Left renal pelvis (tissue), 4 donors: ENCODE results near the gene NEURL1B. TPM values are rescaled to one million over a fixed set of nuclear protein-coding genes. Genes with fewer than 3 reads are reported as not detected.

Source experiments
- DNase-seq, 4 donors: peaks; one replicate each; pipeline ENCODE4 v3.0.0-alpha.2; 2013; ENCODE audit warnings: low read depth in 4 of 4, low spot score in 3 of 4
- polyA plus RNA-seq, 4 donors: library from polyadenylated mRNA; unstranded; fragments of 120-200 nt; gene quantifications; one replicate each; pipeline ENCODE4 v1.2.1, GENCODE V29; 2013; ENCODE audit not compliant: insufficient read length in 4 of 4

NEURL1B gene
- polyA plus RNA-seq, 4 donors: 14.8 to 16.1 (median 15.4) TPM

DNA sequence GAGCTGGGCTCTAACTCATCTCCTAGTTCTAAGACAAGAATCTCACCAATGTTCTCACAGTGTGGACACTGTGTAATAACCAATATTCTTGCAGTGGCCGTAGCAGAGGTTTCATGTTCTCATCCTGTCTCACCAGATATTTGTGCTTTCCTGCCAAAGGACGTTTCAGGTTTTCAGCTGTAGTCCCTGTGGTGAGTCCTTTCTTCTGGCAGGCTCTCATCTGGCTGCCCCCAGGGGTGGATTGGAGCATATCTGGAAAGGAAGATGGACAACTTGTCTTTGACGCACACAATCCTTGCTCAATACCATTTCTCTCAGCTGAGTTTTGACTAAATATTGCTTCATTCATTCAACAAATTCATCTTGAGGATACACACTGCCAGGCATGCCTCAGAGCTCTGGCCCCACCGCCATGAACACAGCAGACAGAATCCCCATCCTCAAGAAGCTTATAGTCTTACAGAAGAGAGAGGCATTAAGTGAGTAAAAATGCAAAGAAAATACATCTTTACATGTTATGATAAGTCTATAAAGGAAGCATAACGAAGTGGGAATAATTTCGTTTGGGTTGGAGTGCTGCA lies 33.8 kb upstream of the NEURL1B start:
- DNase-seq: no peak

DNA sequence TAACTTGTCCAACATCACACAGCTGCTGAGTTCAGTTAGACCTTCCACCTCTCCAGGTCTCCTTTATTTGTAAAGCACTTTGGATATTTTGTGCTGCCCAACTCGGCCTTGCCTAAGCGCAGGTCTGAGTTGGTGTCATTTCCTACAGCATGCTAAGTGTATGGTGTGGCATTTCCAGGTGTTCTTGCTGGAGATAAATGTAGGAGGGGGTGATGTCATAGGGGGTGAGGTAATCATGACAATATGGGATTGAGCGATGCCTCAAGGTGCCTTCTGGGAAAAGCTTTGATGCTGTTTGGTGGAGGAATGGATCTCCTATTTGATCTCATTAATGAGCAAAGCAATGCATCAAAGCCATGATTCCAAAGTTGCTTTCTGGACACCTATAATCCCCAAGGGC lies 32.3 kb upstream of the NEURL1B start:
- no peak for DNase-seq

DNA sequence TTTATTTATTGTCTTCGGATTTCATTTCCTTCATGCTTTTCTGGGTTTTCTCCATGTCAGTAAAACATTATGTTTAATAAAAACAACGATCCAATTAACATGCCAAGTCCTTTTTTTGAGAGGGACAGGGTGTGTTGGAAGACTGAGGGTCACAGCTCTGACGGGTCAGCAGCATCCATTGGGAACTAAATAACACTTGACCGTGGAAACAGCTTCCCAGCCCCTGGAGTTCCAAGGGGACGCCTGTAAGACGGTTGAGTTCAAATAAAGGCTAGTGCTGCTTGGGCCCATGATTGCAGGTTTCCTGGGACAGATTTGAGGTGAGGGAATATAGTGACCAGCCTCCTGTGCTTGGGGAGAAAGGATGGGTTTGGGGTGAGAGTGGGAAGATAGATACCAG lies 30.4 kb upstream of the NEURL1B start:
- no peak for DNase-seq

DNA sequence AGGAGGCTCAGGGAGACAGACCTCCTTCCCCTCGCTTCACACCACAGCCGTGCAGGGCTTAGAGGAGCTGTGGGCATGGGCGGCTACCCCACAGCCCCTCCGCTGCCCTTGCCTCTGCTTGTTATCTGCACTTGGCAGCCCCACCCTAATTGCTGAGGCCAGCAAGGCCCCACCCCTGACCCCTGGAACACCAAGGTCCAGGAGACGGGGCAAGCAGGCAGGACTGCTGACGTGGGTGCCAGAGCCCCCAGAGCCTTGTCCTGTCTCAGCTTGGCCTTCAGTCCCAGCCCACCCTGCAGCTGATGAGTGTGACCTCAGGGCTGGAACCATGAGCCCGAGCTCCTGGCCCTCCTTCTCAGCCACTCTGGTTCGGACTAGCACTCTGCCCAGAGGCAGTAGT lies 29.1 kb upstream of the NEURL1B start:
- DNase-seq: no peak

DNA sequence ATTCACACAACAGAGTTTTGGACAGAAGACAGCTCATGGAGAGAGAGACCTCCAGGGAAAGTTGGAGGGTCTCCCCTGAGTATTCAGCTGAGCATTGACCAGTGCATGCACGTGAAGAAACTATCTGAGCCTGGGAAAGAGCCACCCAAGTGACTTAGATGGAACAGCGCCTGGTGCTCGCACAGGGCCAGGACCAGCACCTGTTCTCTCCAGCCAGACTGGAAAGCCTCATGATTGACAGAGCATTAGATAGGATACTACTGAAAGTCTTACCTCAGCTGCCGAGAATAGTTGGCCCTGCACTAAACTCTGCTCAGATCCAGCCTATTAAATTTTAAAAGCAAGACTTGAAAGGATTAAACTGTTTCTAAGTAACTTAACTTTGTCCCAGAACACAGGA lies 28.3 kb upstream of the NEURL1B start:
- DNase-seq: no peak

DNA sequence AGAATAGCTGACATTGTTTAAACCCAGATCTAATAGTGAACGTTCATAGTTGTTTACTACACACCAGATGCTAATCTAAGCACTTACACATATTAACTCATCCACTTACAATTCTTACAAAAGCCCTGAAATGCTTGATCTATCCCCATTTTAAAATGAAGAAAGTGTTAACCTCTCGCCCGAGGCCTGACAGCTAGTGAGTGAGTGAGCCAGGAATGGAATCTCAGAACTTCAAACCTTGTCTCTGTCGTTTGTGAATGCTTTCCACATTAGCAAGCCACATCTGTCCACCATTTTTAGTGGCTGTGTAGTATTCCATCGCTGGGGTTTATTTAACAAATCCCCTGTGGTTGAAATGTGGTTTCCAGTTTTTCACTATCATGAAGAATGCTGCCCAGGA lies 24.9 kb upstream of the NEURL1B start:
- DNase-seq: no peak

DNA sequence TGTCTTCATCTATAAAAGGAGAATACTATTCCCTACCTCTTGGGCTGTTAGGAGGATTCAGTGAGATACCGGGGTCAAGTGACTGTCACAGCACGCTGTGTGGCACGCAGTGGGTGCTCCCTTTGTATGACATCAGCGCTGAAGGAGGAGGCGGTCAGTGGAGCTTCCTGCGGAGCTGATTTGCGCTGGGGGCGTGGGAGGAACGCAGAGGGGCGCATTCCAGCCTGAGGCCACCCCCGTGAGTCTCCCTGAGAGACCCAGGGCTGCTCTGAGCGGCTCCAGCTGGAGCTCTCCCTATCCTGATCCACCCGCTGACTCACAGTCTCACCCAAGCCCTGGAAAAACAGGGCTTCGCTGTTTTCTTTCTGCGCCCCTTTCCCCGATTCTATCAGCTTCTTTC lies 24.3 kb upstream of the NEURL1B start:
- peak in 2 of 4 donors; percentile 55 to 61 for DNase-seq

DNA sequence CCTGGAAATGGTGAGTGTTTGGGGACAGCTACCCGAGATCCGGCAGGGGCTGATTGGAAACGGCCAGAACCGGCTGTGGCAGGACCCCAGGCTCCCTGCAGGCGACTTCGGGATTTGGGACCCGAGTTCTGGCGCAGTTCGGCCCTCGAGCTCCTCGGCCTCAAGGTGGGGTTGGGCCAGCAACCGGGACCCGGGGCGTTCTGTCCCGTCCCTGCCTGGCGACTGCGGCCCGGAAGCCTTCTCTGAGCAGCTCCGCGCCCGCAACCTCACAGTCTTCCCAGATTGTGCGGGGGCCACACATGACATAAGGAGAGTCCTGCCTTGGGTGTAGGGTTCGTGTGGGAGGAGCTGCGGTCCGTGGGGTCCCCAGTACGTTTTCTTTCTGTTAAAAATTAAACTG lies 23.2 kb upstream of the NEURL1B start:
- DNase-seq: no peak

DNA sequence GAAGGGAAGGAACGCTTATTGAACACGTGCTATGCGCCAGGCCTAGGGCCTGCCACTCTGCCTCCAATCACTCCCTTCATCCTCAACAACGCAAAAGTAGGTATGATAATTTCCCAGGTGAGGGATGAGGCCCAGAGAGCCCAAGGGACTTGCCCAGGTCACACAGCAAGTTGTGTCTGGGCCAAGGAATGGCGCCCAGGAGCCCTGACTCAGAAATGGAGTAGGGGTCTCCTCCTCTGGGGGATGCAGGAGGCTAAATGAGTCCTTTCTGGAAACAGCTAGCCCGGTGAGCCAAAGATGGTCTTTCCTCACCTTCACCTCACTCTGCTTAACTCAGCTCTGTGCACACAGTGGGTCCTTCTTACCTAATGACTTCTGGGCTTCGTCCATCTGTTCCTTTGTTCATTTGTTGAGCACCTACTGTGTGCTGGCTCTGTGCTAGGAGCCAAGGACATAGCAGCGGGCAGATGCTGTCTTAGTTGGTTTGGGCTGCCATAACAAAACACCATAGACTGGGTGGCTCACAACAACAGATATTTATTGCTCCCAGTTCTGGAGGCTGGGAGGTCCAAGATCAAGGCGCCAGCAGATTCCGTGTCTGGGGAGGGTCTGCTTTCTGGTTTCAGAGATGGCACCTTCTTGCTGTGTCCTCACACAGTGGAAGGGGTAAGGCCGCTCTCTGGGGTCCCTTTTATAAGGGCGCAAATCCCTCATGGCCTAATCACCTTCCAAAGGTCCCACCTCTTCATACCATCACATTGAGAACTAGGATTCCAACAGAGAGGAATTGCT lies 22.3 kb upstream of the NEURL1B start:
- DNase-seq: no peak

DNA sequence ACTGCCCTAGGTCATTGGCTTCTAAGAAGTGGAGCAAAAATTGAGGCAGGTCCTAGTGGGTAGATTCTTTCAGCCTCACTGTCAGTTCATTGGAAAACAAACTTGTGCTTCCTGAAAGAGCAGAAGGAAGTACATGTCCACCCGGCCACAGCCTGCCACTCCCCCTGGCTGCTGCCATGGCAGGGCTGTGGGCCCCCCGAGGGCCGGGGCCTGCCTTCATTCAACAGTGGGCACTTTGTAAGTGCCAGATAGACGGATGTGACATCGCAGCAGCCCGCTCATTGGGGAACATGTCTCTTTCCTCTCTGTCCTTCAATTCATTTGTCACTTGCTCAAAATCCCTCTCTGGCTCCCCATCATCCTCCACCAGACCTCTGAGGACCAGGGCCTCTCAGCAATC lies 20.6 kb upstream of the NEURL1B start:
- no peak for DNase-seq

DNA sequence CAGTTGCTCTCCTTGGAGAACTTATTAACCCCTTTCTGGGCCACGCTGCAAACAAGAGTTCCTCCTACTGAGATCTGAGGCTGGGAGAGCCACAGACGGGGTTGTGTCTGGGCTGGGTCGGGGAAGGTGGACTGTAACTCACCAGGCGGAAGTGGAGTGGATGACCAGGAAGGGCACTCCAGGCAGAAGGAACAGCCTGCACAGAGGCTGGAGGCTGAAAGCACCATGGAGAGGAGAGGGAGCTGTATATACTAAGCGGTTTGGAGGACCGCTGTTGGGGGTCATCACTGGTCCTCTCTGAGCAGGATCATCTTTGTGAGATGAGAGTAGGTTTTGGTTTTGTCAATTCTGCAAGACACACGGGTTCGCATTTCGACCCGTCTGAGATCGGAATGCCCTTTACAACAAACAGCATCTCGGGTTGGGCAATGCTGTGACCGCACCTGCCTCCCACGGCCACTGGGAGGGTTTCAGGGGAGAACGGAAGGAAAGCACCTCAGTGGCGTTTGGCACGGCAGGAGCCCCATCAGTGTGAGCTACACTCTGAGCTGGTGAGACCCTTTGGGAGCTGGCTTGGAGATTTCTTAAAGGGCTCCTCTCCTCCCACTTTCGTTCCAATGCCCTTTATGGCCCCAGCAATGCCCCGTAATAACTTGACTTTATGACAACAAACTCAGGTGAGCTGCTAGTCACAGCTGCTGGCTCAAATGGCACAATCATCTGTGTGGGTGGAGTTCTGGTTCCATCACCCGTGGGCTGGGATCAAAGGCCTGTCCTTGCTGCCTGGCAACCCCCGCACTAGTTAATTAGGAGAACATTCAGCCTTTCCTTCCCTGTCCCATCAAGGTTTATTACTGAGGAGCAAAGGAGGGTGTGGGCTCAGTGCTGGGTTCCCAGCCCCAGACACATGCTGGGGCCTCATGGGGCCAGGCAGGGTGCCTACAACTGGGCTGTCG lies 18.7 kb upstream of the NEURL1B start:
- no peak for DNase-seq

DNA sequence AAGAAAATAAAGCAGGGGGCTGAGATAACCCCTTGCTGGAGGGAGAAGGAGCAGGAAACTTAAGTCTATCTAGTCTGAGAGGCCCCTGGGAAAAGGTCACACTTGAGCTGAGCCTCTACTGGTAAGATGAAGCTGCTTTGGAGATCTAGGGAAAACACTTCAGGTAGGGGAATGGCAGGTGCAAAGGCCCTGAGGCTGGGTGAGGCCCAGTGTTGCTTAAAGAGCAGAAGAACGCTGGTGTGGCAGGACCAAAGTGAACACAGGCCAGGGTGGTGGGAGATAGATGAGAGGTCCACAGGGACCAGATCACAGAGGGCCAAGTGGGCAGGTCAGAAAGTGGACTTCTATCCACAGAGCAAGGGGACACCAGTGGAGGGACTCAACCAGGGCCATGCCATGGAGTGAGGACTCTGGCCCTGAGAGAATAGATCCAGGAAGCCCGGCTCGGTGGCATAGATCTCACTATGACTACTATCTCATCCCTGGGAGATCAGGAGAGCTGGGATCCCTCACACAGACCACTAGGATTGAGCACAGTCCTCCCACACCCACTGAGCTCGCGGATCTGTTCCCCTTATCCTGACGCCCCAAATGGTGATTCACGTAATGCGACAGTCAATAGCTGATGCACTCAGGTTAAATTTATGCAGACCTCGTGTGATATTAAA lies 17.6 kb upstream of the NEURL1B start:
- DNase-seq: no peak

DNA sequence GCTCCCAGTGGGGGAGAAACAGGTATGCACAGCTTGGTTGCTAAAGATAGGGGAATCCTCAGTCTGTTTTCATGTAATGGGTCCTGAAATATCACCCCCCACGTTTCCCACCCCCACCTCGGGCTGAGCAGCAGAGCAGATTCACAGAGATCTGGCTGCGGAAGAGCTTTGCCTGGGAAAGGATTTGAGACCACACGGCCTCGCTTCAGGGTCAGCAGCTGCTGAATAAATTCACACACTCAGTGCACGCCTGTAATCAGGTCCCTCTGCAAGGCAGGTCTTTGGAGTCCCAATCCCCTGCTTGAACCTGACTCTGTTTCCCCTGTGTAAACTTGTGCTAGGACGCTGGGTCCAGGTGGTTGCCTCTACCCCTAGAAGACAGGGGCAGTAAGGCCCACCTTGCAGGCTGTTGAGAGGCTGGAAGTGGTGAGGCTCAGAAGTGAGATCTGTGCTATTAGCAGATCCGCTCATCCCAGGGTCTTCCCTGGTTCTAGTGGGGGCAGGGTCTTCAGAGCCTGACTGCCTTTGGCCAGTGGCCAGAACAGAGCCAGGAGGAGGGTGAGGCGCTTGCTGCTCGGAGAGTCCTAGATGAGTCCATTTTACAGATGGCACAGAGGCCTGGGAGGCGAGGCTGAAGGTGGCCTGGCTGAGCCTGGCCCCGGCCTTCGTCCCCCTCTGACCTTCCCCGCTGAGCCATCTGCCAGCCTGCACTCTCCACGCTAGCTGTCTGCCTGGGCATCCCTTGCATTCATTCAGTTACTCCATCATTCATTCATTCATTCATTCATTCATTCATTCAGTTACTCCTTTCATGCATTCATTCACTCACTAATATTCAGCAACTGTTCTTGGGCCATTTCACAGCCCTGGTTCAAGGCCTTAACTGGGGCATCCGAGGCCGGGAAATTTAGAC lies 16.7 kb upstream of the NEURL1B start:
- no peak for DNase-seq

DNA sequence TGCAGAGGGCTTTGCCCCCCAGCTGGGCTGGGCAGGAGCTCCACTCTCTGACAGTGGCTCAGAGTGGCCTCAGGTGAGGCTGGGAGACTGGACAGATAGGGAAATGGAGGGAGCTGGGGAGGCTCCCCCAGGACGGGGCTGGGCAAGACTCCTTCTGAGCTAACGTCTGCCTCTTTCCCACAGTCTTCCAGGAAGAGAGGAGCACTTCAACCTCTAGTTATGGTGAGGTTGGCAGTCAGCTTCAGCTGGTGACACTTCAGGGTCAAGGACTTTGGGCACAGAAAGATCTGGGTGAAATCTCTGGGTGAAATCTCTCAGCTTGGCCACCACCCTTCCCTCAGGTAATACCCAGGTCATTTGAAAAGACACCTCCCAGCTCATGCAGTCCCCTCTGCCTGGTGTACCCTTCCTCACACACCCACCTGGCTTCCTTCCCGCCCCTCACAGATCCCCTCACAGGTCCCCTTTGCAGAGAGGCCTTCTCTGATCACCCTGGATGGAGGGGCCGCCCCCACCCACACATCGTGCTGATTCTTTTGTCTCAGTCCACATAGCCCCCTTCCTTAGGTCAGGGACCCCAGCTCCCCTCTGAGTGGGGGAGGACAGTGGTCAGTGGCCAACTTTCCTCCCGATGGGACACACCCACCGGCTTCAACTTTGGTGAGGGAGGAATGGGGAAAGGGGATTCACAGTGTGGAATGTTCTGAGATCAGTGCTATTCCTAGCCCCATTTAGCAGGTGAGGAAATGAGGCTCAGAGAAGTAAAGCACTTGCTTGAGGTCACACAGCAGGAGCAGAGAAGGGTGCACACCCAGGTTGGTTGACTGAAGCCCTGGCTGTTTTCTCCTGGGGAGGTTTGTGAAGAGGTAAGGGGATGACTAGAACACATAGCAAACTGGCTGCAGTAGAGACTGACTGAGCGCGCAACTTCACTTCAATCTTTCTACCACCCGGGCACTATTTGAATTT lies 15.8 kb upstream of the NEURL1B start:
- DNase-seq: no peak

DNA sequence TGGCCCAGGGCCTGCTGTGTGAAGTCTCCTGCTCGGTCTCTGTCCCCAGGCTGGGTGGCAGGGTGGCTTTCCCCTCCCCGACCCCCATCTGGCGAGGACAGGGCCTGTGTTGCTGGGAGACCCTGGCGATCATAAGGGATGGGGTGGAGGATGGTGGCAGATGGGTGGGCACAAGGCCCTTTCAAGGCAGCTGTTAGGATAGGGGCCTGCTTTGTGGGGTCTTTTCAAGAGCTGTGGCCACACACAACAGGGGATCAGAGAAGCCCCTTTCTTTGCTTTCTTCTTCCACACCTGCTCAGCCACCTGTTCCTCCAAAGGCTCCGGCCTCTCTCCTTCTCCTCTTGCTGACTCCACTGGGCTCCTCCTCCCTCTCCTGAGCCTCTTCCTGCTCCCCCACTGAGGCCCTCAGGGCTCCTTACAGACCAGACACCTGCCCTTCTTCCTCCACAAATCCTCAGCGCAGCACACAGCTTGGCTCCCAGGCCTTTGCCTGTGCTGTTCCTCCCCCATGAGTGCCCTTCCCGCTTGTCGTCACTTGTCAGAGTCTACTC lies 15.0 kb upstream of the NEURL1B start:
- DNase-seq: no peak

DNA sequence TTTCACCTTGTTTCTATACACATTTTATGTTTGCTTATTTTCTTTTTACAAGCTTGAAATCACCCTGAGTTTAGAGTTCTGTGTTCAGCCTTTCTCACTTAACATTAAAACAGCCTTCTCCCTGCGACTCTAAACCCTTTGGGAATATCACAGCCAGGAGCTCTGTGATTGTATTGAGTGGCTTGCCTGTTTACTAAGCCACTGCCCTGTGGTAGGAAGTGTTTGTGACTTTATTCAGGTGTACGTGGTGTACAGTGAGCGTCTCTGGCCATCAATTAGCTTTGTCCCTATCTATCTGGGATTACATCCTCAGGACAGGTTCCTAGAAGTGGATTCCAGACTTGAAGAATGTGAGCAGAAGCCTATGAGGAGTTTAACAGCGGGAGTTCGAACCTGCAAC lies 11.0 kb upstream of the NEURL1B start:
- DNase-seq: no peak

DNA sequence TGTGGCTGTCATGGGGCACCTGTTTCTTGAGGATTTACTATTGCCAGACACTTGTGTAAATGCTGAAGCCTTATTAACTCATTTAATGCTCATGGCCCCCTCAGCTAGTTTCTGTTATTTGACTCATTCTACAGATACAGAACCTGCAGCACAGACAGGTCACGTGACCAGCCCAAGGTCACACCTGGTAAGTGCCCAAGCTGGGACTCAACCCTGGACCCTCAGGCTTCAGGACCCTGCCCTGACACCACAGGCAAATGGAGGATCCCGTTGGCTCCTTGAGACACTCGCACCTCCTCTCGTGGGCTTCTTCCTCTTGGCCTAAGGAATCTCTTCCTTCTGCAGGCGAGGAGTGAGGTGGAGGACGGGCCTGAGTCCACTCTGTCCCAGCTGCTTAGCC lies 10.6 kb upstream of the NEURL1B start:
- no peak for DNase-seq

DNA sequence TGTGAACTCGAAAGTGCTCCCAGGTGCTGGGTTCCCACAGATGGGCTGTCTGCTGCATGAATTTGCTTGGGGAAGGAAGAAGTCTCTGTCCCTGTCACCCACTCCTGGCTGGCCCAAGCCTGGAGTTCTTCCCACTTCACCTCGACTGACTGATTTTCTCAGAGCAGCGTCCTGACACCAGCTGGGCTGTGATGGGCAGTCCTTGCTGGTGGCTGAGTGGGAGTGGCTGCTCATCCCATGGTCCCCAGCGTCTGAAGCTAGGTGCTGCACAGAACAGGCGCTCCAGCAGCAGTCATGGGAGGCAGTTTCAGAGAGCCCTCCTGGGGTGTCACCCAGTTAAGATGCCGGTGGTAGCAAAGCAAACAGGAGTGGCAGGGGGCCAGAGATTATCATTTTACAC lies 10.1 kb upstream of the NEURL1B start:
- DNase-seq: no peak
